ENCODE results near the gene PRKD3.

- TF ChIP-seq CTCF (IDR thresholded peaks at IDR 0.05; ENCODE audit: insufficient read depth, low read length, poor library complexity, severe bottlenecking) (no peak), EZH2phosphoT487 (conservative IDR thresholded peaks at IDR 0.05; ENCODE audit: low read length) (no peak)
Measured at GRCh38 chr2:37300146-37300545, 24.5 kb downstream of the PRKD3 start.

Data from SU-DHL-6 (cell line).